Right lobe of liver (tissue), 6 donors: Measurements from ENCODE around the gene RAPGEF2. TPM values are rescaled to one million over a fixed set of nuclear protein-coding genes. Genes with fewer than 3 reads are reported as not detected.

Source experiments
- ATAC-seq, 4 donors: fragments of 200-7000 bp; cut with Tn5 transposase; one replicate each; pipeline ENCODE4 v1.9.1; 2020; ENCODE audit warnings: mild to moderate bottlenecking in 4 of 4, moderate library complexity in 4 of 4
- DNase-seq, 3 donors: peaks; one replicate each; pipeline ENCODE4 v3.0.0-alpha.2; 2020
- H3K27ac ChIP-seq, 3 donors: fragments of 200-600 bp; one replicate each; pipeline ENCODE4 v1.8.0; 2022
- H3K27me3 ChIP-seq, 2 donors: fragments of 200-600 bp; one replicate each; pipeline ENCODE4 v1.8.0; 2022
- H3K36me3 ChIP-seq, 4 donors: fragments of 200-600 bp; sonication (generic) in 1 of 4; one replicate each; pipeline versions ENCODE4 v1.5.1 to v1.8.0; 2017 to 2022; ENCODE audit warnings: control low read depth in 1 of 4
- H3K4me1 ChIP-seq, 4 donors: fragments of 200-600 bp; sonication (generic) in 1 of 4; one replicate each; pipeline versions ENCODE4 v1.5.1 to v1.8.0; 2017 to 2022; ENCODE audit warnings: control low read depth in 1 of 4
- H3K4me3 ChIP-seq, 3 donors: fragments of 200-600 bp; one replicate each; pipeline ENCODE4 v1.8.0; 2022
- H3K9me3 ChIP-seq, 4 donors: fragments of 200-600 bp; sonication (generic) in 1 of 4; one replicate each; pipeline versions ENCODE4 v1.5.1 to v1.8.0; 2017 to 2022; ENCODE audit warnings: control low read depth in 1 of 4
- CTCF ChIP-seq, 4 donors: fragments of 200-600 bp in 3 of 4; fragments of 450-650 bp in 1 of 4; IDR thresholded peaks; one replicate each; pipeline versions ENCODE4 v1.5.1 to v1.8.0; 2016 to 2022; ENCODE audit warnings: antibody characterized with exemption in 4 of 4, mild to moderate bottlenecking in 2 of 4
- POLR2A ChIP-seq: fragments of 450-650 bp; IDR thresholded peaks from one replicate; pipeline ENCODE4 v1.6.1; 2017; ENCODE audit warnings: antibody characterized with exemption, mild to moderate bottlenecking
- WGBS: methylation state at CpG from one replicate; pipeline ENCODE4 v1.1.6; 2018; ENCODE audit warnings: low coverage, low lambda C conversion rate; ENCODE audit not compliant: insufficient coverage; ENCODE audit errors: missing lambda C conversion rate; 5-methylcytosine and 5-hydroxymethylcytosine counted together
- intact Hi-C, 2 donors: fragments of 100-400 bp; cut with DNase I; formaldehyde crosslinking; loops; one replicate each; pipeline versions ENCODE4 v1.11.2 to v1.14.1; 2022
- total RNA-seq, 6 experiments: library from RNA; depleted of rRNA in 2 of 6; stranded (reverse); fragments of >200 nt in 2 of 6; fragmentation: NEBNext Ultra II Directional in 3 of 6; extraction: Animal tissue kit (Norgen Biotek cat#: 25700) in 3 of 6; gene quantifications; one replicate each; pipeline versions ENCODE4 v1.1.0 to v1.2.4, GENCODE V29; 2016 to 2023
- donor health status: DM: no; HTN: yes; CAD: no.
- donor health status: DM: no; HTN: no; CAD: no.
- donor health status: DM: no; HTN: no; CAD: no.
- donor health status: DM: no; HTN: yes; CAD: no.
- donor health status: DM: no; HTN: yes; CAD: no.

Gene RAPGEF2
- total RNA-seq, 6 experiments from 2014 or later: 22.1 to 32.1 (median 27.2) TPM

- no peaks in the 10 kb centered on the region for H3K27me3 ChIP-seq
- no peaks in the 10 kb centered on the region for H3K36me3 ChIP-seq
- H3K4me1 ChIP-seq: peaks cover 0 to 35% (median 7%) of the 10 kb centered on the region in 4 donors
- peak overlapping the region in 1 of 3 donors; percentile 3 for H3K27ac ChIP-seq
- TF ChIP-seq CTCF (IDR thresholded peaks at IDR 0.05) (no peak), POLR2A (no peak)
- ATAC-seq: peak; percentile 86 to 95 (median 92)
- no peak for DNase-seq
- WGBS: 19% methylated on average over 3 of the region's 3 CpGs
- no peak overlapping the region for H3K4me3 ChIP-seq
- intact Hi-C loops: no loop called here
- H3K9me3 ChIP-seq: no peaks in the 10 kb centered on the region
Measured at GRCh38 chr4:159224408-159224807, 121.5 kb downstream of the RAPGEF2 start.

DNA sequence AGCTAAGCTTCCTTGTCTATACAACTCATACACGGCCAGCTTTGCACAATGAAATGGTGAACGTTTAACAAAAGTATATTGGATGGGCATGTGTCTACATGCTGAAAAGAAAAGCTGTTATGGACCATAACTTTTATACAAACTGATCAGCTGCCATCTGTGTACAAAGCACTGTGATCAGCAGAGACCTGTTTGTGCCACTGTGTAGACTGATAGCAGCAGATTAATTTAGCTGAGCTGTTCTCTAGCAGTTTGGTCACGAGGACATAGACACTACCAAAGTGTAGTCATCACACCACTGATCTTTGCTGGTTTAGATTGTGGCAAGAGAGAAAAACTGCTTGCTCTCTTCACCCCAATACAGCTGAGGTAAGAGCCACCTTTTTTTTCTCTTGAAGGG is 124.5 kb downstream of the RAPGEF2 start:
- no peaks in the 10 kb centered on the region for H3K27me3 ChIP-seq
- H3K36me3 ChIP-seq: no peaks in the 10 kb centered on the region
- no peaks in the 10 kb centered on the region for H3K9me3 ChIP-seq
- DNase-seq (no peak), ATAC-seq (peak; percentile 32 to 73 (median 46))
- WGBS: 26% methylated on average over 3 of the region's 3 CpGs
- TF ChIP-seq POLR2A (no peak), CTCF (IDR thresholded peaks at IDR 0.05) (no peak)
- intact Hi-C loops: no loop called here
- H3K27ac ChIP-seq: no peak overlapping the region
- no peak overlapping the region for H3K4me3 ChIP-seq
- peaks cover 0 to 22% (median 7%) of the 10 kb centered on the region in 4 donors for H3K4me1 ChIP-seq

DNA sequence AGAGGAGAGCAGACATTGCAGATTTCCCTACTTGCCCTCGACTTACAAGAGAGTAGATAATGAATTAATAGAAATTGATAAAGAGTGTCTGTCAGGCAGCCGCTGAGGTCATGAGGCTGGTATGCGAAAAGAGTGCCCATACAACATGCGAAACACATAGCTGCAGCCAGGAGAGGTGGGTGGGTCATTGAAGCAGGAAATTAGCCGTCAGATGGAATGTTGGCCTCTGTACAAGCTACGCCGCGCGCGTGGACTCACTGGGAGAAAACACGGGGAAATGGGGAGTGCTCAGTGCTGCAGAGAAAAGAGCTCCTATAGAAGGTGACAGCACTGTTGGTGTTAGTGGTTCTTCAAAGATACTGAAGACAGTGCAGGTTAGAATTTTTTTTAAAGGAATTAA is 125.1 kb downstream of the RAPGEF2 start:
- H3K4me3 ChIP-seq: no peak overlapping the region
- intact Hi-C loops: no loop called here
- DNase-seq (peak; percentile 41 to 66 (median 54)), ATAC-seq (peak; percentile 68 to 74 (median 71))
- H3K9me3 ChIP-seq: no peaks in the 10 kb centered on the region
- no peaks in the 10 kb centered on the region for H3K27me3 ChIP-seq
- H3K4me1 ChIP-seq: peaks cover 0 to 20% (median 7%) of the 10 kb centered on the region in 4 donors
- 40% methylated on average over 11 of the region's 11 CpGs for WGBS
- no peaks in the 10 kb centered on the region for H3K36me3 ChIP-seq
- TF ChIP-seq CTCF (IDR thresholded peaks at IDR 0.05) (peak in 1 of 4 donors; percentile 17), POLR2A (no peak)
- no peak overlapping the region for H3K27ac ChIP-seq

DNA sequence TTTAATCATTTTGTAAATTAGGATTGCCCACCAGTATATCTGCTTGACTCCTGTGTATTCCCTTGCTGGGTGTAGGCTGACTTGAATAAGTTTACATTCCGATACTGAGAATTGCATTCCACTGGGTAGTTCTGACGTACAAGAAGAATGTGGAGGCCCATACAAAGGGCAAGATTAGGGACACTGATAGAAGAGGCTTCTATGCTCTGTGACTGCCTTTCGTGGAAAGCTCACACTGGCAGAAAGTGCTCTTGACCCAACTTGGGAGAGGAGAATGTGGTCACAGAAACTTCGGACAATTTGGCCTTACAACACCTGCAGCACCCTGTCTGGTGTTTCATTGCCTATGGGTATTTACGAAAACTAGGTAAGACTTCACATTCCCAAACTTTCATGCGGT is 126.3 kb downstream of the RAPGEF2 start:
- Histone ChIP-seq H3K4me1 (peaks cover 0 to 15% (median 4%) of the 10 kb centered on the region in 4 donors), H3K4me3 (no peak overlapping the region), H3K9me3 (no peaks in the 10 kb centered on the region), H3K27ac (no peak overlapping the region), H3K36me3 (no peaks in the 10 kb centered on the region), H3K27me3 (no peaks in the 10 kb centered on the region)
- no peak for ATAC-seq
- 70% methylated on average over 5 of the region's 6 CpGs for WGBS
- intact Hi-C loops: no loop called here
- TF ChIP-seq POLR2A (no peak), CTCF (IDR thresholded peaks at IDR 0.05) (no peak)
- no peak for DNase-seq
